Lower lobe of right lung (tissue), 2 donors: ENCODE data around the gene BMP7. TPM values are rescaled to one million over a fixed set of nuclear protein-coding genes. Genes with fewer than 3 reads are reported as not detected.
"Not testable (repeated sequence)": the region's sequence is repeated elsewhere in the genome, so short reads cannot be mapped to it uniquely, and the experiment has no call there.

ENCODE experiments used
- ATAC-seq, 2 donors: fragments of 200-7000 bp; cut with Tn5 transposase; one replicate each; pipeline ENCODE4 v1.9.1; 2020 to 2022; ENCODE audit warnings: mild to moderate bottlenecking in 2 of 2, moderate library complexity in 2 of 2
- DNase-seq: peaks from one replicate; pipeline ENCODE4 v3.0.0-alpha.2; 2020
- H3K27ac ChIP-seq: fragments of 200-600 bp; one replicate; pipeline ENCODE4 v1.8.0; 2022
- H3K27me3 ChIP-seq: fragments of 200-600 bp; one replicate; pipeline ENCODE4 v1.8.0; 2022; ENCODE audit warnings: low read depth
- H3K36me3 ChIP-seq: fragments of 200-600 bp; one replicate; pipeline ENCODE4 v1.8.0; 2022; ENCODE audit warnings: mild to moderate bottlenecking
- H3K4me1 ChIP-seq: fragments of 200-600 bp; one replicate; pipeline ENCODE4 v1.8.0; 2022
- H3K4me3 ChIP-seq: fragments of 200-600 bp; one replicate; pipeline ENCODE4 v1.8.0; 2022; ENCODE audit warnings: mild to moderate bottlenecking
- H3K9me3 ChIP-seq: fragments of 200-600 bp; one replicate; pipeline ENCODE4 v1.8.0; 2022
- intact Hi-C: fragments of 100-400 bp; cut with DNase I; formaldehyde crosslinking; loops from one replicate; pipeline ENCODE4 v1.11.0; 2022
- total RNA-seq: library from RNA; stranded (reverse); fragmentation: NEBNext Ultra II Directional; extraction: Animal tissue kit (Norgen Biotek cat#: 25700); gene quantifications from one replicate; pipeline ENCODE4 v1.2.1, GENCODE V29; 2021
- TF ChIP-seq, protein P1 (sequence below): fragments of 200-600 bp; IDR thresholded peaks from one replicate; pipeline ENCODE4 v1.8.0; 2022; ENCODE audit warnings: antibody characterized with exemption, mild to moderate bottlenecking
- donor health status: DM: no; HTN: yes; CAD: no; lungs with severe emphysema.

BMP7 gene
- total RNA-seq, 1 donor from 2014 or later: 0.74 TPM

- TF ChIP-seq, protein P1, sequence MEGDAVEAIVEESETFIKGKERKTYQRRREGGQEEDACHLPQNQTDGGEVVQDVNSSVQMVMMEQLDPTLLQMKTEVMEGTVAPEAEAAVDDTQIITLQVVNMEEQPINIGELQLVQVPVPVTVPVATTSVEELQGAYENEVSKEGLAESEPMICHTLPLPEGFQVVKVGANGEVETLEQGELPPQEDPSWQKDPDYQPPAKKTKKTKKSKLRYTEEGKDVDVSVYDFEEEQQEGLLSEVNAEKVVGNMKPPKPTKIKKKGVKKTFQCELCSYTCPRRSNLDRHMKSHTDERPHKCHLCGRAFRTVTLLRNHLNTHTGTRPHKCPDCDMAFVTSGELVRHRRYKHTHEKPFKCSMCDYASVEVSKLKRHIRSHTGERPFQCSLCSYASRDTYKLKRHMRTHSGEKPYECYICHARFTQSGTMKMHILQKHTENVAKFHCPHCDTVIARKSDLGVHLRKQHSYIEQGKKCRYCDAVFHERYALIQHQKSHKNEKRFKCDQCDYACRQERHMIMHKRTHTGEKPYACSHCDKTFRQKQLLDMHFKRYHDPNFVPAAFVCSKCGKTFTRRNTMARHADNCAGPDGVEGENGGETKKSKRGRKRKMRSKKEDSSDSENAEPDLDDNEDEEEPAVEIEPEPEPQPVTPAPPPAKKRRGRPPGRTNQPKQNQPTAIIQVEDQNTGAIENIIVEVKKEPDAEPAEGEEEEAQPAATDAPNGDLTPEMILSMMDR: no peak
- H3K36me3 ChIP-seq: no peaks in the 10 kb centered on the region
- no peak overlapping the region for H3K27ac ChIP-seq
- no peaks in the 10 kb centered on the region for H3K9me3 ChIP-seq
- intact Hi-C loops: no loop called here
- ATAC-seq (no peak), DNase-seq (no peak)
- H3K4me1 ChIP-seq: no peaks in the 10 kb centered on the region
- H3K27me3 ChIP-seq: no peaks in the 10 kb centered on the region
- H3K4me3 ChIP-seq: no peak overlapping the region
These were observed 73.3 kb downstream of the BMP7 start for GRCh38 chr20:57193094-57193493.

DNA sequence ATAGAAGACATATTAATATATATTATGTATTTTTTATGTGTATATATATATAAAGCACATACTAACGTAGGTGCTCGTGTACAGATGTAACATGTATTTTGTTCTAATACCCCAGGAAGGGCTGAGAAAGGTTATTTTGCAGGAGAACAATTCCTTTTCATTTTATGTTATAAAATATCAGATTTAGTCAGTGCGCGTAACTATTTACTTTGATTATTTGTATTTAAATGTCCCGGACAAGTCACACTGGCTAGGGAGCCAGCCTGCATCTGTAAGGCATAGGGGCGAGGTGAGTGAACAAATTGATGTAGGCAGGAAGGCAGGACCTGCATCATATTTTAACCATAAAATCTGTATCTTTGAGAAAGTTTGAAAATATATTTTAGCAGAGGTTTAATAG is 74.1 kb downstream of the BMP7 start:
- H3K9me3 ChIP-seq: no peaks in the 10 kb centered on the region
- DNase-seq (no peak), ATAC-seq (no peak)
- intact Hi-C loops: no loop called here
- H3K36me3 ChIP-seq: no peaks in the 10 kb centered on the region
- H3K4me3 ChIP-seq: no peak overlapping the region
- no peaks in the 10 kb centered on the region for H3K4me1 ChIP-seq
- no peak overlapping the region for H3K27ac ChIP-seq
- TF ChIP-seq, protein P1: no peak
- no peaks in the 10 kb centered on the region for H3K27me3 ChIP-seq

GRCh38 chr20:57191265-57191638 is 75.2 kb downstream of the BMP7 start:
- H3K4me1 ChIP-seq, ATAC-seq, intact Hi-C loops, DNase-seq, H3K27ac ChIP-seq, H3K4me3 ChIP-seq, H3K9me3 ChIP-seq, H3K27me3 ChIP-seq, H3K36me3 ChIP-seq: not testable (repeated sequence)

DNA sequence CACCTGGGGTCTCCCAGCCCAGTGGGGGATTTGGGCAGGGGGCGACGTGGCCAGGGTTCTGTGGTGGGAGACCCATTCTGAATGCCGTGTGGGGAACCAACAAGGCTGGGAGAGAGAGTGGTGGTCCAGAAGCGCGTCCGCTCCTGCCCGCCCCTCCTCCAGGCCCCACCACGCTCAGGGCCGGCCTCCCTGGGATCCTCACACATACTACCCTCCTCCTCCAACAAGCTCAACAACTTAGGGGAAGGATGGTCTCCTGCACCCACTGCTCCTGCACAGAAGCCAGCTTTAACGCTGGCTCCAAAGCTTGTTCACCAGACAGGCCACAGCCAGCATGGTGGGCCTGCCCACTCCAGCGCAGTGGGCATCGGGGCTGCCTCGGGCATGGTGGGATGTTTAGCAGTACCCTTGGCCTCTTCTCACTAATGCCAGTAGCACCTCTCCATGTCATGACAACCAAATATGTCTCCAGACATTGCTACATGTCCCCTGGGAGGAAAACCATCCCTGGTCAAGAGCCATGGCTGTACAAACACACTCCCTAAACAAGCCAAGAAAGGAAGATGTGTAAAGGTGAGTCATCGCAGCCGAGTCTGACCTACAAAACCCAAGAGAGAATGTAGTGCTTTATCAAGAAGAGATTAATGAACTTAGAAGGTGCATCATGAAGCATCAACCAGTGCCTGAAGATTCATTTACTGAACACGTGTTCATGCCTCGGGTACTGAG is 75.7 kb downstream of the BMP7 start:
- TF ChIP-seq, protein P1: no peak
- Histone ChIP-seq H3K4me1 (no peaks in the 10 kb centered on the region), H3K27me3 (no peaks in the 10 kb centered on the region), H3K27ac (no peak overlapping the region), H3K36me3 (no peaks in the 10 kb centered on the region), H3K9me3 (no peaks in the 10 kb centered on the region), H3K4me3 (no peak overlapping the region)
- intact Hi-C loops: no loop called here
- DNase-seq (no peak), ATAC-seq (no peak)

- no peak overlapping the region for H3K27ac ChIP-seq
- H3K4me1 ChIP-seq: no peaks in the 10 kb centered on the region
- no peaks in the 10 kb centered on the region for H3K27me3 ChIP-seq
- no peaks in the 10 kb centered on the region for H3K9me3 ChIP-seq
- ATAC-seq: no peak
- no peak for DNase-seq
- intact Hi-C loops: no loop called here
- TF ChIP-seq, protein P1: no peak
- no peak overlapping the region for H3K4me3 ChIP-seq
- H3K36me3 ChIP-seq: no peaks in the 10 kb centered on the region
These were observed 76.7 kb downstream of the BMP7 start for GRCh38 chr20:57189713-57190112.

DNA sequence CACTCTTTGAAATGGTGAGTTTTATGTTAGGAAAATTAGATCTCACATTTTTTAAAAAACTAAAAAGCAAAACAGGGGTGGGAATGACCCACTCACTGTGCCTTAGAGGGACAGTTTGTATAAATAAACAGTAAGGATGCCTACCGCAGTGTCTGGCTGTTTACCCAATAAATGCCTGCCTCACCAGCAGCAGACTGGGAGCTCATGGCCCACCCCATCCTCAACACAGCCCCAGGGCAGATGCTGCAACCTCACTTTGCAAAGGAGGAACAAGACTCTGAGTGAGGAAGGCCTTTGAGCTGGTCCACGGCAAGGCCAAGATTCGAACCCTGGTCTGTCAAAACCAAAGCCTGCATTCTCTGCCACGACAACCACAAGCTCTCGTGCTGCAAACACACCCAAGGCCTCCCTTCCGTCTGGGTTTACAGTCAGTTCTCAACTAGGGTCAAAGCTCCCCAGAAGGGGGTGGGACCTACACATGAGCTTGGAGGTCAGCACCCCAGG is 77.8 kb downstream of the BMP7 start:
- no peak for ATAC-seq
- DNase-seq: no peak
- H3K4me3 ChIP-seq: no peak overlapping the region
- H3K27ac ChIP-seq: no peak overlapping the region
- no peaks in the 10 kb centered on the region for H3K9me3 ChIP-seq
- no peaks in the 10 kb centered on the region for H3K4me1 ChIP-seq
- H3K27me3 ChIP-seq: no peaks in the 10 kb centered on the region
- TF ChIP-seq, protein P1: no peak
- no peaks in the 10 kb centered on the region for H3K36me3 ChIP-seq
- intact Hi-C loops: no loop called here
